Globus pallidus (tissue), 1 donor: Measurements from ENCODE around the gene RNF220.
"Not testable (repeated sequence)": the region's sequence is repeated elsewhere in the genome, so short reads cannot be mapped to it uniquely, and the experiment has no call there.

Experiments
- DNase-seq: peaks from one replicate; pipeline ENCODE4 v3.0.0-alpha.2; 2015; ENCODE audit warnings: low spot score

The RNF220 gene

DNA sequence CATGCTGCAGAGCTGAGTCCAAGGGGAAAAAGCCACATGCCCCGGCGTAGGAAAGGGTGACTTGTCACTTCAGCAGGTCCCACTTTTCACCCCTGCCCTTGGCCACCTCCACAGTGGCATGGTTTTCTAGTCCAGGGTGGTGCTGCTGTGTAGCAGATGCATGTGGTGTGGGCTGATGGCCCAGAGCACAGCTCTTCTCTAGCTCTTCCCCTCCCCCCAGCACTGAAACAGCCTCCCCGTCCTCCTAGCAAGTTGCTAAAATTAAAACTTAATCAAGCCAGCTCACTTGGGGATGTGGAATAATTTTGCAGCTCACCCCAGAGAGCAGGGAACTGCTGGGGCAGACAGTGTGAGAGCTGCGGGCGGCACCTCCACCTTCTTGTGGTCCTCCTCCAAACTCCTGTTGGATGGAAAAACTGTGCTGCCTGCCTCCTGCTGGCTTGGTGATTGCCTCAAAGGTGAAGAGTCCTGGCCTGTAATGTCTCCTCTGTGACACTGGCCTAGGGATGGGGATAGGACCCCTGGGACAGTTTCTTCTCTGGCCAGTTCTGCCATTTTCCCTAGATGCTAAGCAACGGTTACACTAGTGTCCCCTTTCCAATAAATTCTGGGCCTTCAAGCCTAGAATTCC, 91.6 kb downstream of the RNF220 start:
- no peak for DNase-seq

DNA sequence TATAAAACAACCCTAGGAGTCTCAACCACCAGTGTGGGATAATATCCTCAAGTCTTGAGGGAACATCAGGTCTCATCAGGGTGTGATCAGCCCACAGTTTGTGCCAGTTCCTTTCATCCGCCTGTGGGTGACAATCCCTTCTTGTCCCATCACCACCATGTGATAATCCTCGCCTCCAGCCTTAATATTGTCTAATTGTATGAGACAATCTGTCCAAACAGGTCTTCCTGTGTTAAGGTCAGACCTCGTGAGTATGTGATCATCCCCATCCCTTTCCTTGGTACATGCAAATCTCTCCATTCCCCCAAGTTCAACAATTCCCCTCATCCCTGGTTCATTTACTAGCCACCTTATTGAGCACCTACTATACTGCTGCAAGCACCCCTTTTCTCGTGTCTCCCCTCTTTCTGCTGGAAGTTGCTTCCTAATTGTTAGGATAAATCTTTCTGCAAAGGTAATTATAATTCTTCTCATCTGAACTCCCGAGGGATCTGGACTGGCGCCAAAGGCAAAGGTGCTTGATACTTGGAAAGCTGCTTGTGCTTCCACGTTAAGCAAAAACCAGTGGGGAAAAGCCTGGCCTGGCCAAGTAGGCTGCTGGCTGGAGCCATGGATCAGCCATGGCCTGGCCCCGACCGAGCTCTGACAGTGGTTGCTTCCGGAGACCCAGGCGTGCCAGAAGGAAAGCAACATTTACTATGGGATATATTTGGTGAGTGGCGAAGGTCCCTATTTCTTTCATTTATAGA, 92.5 kb downstream of the RNF220 start:
- no peak for DNase-seq

DNA sequence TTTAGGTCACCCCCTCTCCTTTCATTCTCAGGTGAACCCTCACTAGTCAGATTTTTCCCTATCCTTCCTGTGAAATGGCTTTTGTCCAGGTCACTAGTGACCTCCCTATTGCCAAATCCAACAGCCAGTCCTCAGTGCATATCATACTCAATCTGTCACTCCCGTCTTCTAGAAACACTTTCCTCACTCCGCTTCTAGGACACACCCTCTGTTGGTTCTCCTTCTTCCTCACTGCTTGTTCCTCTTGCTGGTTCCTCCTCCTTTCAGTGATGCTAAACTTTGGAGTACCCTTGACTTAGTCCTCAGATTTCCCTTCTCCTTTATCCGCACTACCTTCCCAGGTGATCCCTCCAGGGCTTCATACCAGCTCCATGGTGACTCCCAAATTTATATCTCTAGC, 94.3 kb downstream of the RNF220 start:
- no peak for DNase-seq

DNA sequence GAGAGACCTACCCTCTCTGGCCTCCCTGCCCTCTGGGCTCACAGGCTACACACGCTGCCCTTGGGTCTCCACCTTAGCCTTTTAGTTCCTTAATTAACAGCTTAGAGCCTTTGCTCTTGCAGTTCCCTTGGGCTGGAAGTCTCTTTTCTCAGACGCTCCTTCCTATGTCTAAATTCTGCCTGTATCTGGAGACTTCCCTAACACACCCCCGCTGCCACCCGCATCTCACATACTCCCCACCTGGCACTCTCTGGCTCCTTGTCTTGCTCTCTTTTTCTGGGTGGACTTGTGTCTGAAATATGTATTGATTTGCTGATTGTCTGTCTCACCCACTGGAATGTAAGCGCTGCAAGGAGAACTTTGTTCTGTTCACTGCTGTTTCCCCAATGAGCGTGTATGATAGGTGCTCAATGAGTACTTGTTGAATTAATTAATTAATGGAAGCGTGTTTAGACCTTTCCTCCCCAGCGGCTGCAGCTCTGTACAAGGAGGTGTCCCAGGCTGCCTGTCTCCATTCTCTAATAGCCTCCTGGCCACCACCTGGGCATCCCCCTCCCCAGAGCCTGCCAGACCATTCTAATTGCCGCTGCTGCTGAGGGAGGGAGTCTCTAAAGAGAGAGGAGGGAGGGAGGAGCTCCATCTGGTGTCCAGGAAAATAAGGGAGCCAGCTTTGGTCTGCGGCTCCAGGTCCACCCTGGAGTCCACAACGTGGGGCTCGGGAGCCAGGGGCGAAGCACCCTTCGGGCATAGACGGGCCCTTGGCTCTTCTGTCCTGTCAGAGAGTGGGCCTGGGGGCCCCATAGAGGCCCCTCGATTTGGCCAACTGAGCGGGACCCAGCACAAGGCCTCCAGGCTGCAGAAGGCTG, 95.4 kb downstream of the RNF220 start:
- DNase-seq, result peak; percentile 92

DNA sequence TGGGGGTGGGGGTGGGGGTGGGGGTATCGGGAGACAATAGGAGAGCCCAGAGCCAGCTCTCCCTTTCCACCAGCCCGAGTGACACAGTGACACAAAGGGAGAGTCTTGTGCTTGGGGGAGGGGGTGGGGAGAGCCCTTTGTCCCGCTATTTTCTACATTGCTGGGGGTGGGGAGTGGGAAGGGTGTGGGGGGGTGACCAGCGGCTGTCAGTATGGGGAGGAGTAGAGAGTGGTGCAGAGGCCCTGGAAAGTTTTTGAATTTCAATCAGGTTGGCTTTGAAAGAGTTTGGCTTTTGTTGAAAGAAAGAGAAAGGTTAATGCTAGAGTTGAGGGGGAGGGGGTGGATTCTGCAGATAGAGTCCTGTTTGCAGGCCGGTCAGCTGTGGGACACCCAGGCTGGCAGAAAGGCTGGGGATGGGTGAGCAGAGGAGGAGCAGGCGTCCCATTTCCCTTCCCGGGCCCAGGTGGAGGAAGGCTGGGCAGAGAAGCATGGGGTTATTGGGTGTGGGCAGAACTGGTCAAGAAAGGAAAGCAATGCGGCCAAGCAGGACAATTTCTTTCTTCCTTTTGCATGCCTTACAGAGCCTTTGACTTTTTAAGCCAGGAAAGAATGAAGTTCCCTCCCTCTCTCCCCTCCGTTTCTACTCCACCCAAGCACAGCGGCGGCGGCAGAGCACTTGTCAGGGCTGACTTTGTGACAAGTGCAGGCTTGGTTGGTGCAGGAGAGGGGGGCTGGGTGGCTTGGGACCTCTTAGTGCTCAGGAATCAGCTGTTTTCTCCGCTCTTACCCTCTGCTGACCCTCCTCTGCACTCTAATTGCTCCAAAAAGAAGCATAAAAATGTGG, 96.2 kb downstream of the RNF220 start:
- peak; percentile 96 for DNase-seq

DNA sequence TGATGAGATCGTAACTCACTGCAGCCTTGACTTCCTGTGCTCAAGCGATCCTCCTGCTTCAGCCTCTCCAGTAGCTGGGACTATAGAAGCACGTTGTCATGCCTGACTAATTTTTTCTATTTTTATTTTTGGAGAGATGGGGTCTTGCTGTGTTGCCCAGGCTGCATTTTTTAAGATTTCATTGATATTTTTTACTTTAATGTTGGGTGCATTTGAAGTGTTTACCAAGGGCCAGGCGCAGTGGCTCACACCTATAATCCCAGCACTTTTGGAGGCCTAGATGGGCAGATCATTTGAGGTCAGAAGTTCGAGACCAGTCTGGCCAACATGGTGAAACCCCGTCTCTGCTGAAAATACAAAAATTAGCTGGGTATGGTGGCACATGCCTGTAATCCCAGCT, 97.8 kb downstream of the RNF220 start:
- not testable (repeated sequence) for DNase-seq

DNA sequence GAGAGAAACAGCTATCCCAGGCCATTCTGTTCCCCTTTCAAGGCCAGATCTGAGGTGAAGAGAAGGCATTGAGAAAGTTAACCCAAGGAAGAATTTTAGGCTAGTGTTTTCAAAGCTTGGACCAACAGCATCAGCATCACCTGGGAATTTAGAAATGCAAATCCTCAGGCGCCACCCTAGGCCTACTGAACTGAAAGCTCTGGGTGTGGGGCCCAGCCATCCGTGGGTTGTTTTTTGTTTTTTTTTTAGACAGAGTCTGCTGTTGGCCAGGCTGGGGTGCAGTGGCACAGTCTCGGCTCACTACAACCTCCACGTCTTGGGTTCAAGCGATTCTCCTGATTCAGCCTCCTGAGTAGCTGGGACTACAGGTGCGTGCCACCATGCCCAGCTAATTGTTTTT, 98.6 kb downstream of the RNF220 start:
- DNase-seq, result no peak

DNA sequence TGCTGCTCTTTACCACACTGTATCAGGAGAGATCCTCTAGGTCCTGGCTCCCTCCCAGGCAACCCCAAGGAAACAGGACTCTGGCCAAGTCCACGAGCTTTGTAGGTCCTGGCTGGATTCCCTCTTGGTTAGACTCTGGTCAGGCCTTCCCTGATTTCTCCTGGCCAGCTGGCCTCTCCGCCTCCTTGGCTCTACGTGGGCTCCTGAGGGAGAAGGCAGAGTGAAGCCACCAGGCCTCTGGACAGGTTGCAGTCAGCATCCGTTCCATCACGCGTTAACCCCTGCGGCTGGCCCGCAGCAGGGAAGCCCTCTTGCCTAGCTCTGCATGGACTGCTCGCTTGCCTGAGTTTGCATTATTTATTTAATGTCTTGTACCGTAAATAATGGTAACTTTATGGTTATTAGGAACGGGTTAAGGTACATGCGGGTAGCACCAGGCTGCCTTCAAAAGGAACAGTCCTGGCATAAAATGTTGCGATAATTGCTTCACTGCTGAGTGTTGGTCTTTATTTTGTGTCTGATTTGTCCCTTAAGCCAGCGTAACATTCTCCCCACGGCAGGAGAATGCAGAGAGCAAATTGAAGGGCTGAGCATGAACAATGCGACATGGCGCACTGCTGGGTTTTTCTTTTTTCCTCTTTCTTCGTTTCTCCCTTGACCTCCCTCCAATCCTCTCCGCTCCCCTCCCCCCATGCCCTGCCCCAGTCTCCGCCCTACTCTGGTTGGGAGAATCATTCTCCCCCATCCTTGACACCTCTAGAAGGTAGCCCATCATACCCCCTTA, 100.3 kb downstream of the RNF220 start:
- DNase-seq, result peak; percentile 66

DNA sequence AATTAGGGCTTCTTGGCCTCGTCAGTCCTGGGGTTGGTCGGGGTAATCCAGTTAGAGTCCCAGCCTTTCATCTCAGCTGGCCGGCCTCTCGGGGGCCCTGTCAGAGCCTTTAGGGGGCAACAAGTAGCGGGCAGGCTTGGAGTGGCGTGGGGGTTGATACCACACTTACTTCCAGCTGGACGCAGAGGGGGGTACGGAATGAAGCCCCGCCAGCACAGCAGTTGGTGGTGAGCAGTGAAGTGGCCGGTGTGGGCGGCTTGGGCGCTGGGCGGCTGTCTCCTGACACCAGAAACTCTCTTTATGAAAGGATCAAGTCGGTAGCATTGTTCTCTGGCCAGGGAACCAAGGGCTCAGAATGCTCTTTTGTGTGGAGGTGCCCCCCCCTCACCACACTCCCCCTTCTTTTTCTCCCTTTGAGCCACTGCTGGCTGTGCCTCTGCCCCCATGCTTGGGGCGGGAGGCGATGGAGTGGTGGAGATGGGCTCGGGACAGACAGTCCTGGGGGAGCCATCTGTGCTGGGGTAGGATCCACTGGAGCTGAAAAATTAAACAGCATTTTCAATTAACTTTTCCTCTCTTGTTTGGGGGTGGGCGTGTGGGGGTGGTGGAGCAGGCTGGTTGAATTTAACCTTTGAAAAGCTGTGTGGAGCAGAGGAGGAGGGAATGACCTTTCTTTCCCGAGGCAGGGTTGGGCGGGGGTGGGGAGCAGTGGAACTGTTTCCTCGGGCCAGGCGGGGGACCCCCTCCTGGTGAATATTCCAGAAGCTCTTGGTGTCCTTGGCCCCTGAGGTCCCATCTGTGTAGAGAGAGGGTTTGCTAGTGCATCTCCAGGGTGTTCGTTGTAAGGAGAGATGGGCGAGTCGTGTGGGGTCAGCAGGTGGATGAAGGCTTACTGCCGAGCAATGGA, 102.7 kb downstream of the RNF220 start:
- peak; percentile 99 for DNase-seq

DNA sequence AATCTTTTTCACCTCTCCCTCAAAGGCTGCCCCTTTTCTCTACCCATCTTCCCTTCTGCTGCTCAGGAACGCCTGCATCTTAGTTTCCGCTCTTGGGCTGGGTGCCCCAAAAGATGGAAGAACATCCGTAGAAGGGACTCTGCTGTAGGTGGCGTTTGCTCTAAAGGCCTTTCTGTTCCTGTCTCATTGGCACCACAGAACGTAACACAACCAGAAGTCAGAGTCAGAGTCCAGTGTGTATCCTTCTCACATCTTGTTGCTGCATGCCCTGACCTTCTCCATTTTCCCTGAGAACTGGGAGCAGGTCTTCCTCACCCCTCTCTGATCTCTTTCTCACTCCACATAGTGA, 103.3 kb downstream of the RNF220 start:
- DNase-seq, result peak; percentile 75

DNA sequence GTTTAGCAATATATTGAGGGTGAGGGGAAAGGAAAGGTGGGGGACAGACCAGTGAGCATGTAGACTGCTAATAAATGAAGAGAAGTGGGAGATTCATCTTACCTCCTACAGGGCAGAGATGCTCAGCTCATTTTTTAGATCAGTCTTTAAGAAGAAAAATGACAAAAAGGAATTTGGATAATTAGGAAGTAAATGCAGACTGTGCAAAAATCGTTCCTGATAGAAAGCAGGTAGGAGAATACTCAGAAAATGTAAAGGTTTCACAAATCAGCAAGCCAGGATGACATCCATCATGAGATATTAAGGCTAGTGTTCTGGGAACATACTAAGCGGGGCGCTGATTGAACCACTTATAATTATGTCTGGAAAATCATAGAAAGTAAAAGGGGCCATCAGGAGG, 106.3 kb downstream of the RNF220 start:
- DNase-seq, result no peak

DNA sequence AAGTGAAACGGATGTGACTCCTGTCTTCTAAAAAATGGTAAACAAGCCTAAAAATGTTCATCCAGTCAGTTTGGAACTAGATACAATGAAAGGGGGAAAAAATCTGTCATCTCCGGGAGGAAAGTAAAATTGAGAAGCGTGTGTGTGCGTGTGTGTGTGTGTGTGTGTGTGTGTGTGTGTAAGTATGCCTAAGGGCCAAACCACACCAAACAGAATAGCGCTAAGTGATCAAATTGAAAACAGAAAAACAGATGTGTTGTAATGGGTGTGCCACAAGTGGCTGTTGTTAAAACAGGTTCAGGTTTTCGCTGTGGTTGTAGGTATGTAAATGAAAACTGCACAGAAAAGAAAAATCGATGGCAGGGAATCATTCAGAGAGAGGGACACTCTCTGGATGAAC, 106.7 kb downstream of the RNF220 start:
- DNase-seq, result no peak

DNA sequence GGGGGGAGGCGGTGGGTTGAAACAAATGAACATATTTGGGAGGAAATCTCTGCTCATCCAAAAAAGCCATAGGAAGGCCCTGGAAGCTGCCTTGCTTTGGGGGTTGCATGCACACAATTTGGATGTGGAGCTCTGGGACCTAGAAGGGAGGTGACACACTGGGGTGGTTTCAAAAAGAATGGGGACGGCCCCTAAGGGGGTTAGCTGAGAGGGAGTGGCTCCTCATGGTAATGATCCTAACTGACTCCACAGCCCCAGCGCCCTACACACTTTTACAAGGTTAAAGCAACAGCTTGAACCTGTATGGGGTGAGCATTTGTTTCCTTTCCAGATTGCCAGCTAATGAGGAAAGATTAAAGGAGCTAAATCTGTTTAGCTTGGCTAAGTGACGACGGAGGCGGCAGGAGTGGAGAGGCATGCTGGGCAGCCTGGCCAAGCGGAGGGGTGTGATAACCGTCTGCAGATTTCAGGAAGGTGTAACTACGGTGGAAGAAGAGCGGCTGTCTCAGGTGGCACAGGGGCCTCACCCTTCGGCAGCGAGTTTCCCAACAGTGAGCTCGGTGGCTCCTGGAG, 107.3 kb downstream of the RNF220 start:
- no peak for DNase-seq

DNA sequence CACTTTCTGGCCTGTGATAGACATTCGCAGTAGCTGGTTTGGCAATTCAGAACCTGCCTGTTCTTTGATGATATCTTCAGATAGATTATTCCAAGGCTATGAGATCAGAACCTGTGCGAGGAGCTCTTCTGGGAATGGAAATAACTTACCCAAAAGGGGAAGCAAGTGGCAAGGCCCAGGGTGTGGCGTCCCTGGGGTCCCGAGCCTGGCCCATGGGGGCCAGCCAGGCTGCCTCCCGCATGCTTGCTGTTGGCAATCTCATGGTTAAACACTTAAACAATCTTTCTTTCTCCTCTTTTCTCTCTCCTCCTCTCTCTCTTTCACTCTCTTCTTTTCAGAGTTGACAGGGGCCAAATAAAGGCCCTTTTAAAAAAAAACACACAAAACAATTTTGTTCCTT, 108.1 kb downstream of the RNF220 start:
- no peak for DNase-seq

DNA sequence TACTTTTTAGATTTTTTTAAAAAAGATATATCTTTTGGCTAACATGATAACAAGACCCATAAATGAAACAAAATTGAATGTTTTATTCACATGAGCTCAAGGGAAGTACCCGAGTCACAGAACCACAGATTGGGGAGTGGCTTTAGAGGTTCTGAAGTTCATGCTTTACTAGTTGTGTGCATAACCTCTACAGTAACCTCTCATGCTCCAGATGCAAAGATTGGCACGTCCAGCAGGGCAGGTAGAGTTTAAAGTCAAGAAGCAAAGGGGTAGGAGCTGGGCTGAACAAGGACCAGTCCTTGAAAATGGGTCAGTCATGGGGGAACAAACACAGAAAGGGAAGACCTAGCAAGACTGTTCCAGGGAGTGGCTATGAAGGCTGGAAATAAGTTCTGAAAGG, 109.6 kb downstream of the RNF220 start:
- no peak for DNase-seq

DNA sequence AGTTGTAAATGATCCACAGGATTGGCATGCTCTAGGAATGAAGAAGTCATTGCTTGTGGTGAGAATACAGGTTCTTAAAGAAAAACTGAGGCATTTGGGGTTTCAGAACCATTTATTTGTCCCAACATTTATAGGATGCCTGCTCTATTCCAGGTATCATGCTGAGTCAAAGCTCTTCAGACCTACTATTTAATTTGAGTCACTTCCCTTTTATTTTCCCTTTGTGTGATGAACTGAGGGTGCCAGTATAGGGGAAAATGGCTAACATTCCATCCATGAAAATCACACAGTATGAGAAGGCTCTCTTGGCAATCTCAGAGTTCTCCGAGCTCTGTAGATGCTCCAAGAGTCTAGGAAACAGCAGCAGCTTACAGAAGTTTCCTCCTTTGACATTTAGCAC, 110.4 kb downstream of the RNF220 start:
- no peak for DNase-seq

DNA sequence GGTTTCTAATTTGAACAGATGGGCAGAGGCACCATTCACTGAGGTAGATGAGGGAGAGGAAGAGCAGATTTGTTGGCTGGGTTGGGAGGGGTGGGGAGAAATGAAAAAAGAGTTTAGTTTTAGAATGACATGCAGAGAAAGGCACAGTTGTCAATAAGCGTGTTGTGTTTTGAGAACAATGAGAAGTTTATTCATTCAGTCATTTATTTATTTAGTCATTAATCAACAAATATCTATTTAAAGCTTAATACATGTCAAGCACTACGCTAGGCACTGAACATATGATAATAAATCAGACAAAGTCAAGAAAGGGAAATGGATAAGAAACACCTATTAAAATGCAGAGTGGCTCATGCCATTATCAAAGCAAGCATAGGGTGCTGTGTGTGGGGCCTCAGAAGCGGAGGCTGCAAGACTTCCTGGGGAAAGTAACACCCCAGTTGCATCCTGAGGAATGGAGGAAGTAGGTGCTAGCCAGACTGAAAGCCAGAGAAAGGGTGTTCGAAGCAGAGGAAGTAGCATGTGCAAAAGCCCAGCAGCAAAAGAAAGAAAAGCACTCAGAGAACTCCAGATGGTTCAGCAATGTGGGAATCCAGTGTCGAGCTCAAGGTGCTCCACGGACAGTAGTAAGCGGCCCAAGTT, 114.1 kb downstream of the RNF220 start:
- peak; percentile 77 for DNase-seq

DNA sequence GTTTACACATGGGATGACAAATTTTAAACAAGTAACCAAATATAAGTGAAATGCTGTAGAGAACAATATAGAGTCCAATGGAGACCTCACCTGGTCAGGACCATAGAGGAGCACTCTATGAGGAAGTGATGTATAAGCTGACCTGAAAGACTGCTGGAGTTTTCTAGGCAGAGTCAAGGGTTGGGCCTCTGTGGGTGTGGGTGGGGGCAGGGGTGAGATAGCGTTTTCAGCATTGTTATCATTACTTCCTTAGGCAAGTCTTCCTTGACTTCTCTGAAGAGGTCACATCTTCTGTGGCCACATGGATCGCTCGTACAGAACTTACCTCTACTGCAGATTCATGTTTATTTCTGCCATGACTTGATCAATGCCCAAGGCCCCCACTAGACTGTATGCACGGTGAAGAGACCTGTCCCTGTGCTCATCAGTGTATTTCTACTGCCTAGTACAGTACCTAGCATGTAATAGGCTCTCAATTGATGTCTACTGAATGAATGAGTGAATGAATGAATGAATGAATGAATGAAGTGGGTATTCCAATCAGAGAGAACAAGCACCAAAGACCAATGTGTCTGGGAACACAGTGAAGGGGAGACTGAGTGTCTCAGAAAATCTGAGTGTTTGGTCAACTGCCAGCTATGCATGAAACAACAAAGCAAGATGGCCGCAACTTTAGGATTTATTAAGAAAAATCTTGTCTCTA, 116.5 kb downstream of the RNF220 start:
- no peak for DNase-seq
